Ishikawa (cell line): ENCODE data around the gene TNPO3.

Experiments used
- EP300 ChIP-seq: IDR thresholded peaks from 2 replicates; pipeline ENCODE4 v1.6.1; 2012; ENCODE audit warnings: borderline replicate concordance
- FOXM1 ChIP-seq: IDR thresholded peaks from 2 replicates; pipeline ENCODE4 v1.6.1; 2012; ENCODE audit warnings: low read depth, borderline replicate concordance
- RAD21 ChIP-seq: IDR thresholded peaks from 2 replicates; pipeline ENCODE4 v1.6.1; 2012; ENCODE audit warnings: low read depth
- REST ChIP-seq: IDR thresholded peaks from 2 replicates; pipeline ENCODE4 v1.6.1; 2012; ENCODE audit warnings: low read depth, mild to moderate bottlenecking
- TAF1 ChIP-seq: IDR thresholded peaks from 2 replicates; pipeline ENCODE4 v1.6.1; 2012; ENCODE audit warnings: low read depth, mild to moderate bottlenecking
- YY1 ChIP-seq: IDR thresholded peaks from 2 replicates; pipeline ENCODE4 v1.6.1; 2012; ENCODE audit warnings: low read depth

- TF ChIP-seq YY1 = no peak
- no peak for TF ChIP-seq REST
- no peak for TF ChIP-seq EP300
- no peak for TF ChIP-seq FOXM1
- no peak for TF ChIP-seq TAF1
- TF ChIP-seq RAD21 = no peak
Observed at GRCh38 chr7:128936798-128937197, 118.1 kb downstream of the TNPO3 start.
